ENCODE results near the gene PHB1.

- TF ChIP-seq CTCF (conservative IDR thresholded peaks at IDR 0.05; ENCODE audit: low read depth, low read length) (no peak), EZH2 (IDR thresholded peaks at IDR 0.05; ENCODE audit: low read length, unreplicated experiment) (no peak)
Observed at GRCh38 chr17:49375544-49375943, 39.1 kb downstream of the PHB1 start.
